Activated B cell treated with CpG ODN at 0.5 μM for 24 hours (primary cell): ENCODE data around the gene ZNF784. TPM values are rescaled to one million over a fixed set of nuclear protein-coding genes. Genes with fewer than 3 reads are reported as not detected.
A peak's percentile ranks its signal among the peaks of the same experiment; 100 is the strongest.
"Not testable (repeated sequence)": the region's sequence is repeated elsewhere in the genome, so short reads cannot be mapped to it uniquely, and the experiment has no call there.

ENCODE experiments used
- ATAC-seq: fragments of 200-7000 bp; cut with Tn5 transposase; one replicate; pipeline ENCODE4 v1.10.0; 2021; ENCODE audit warnings: low read depth, mild to moderate bottlenecking, moderate library complexity
- CTCF ChIA-PET: fragments of 350-600 bp; sonication (Branson Sonifier 250); formaldehyde crosslinking; loops from one replicate; lab custom pipeline; 2021; ENCODE audit warnings: antibody characterized with exemption; lab: Charles Lee
- POLR2A ChIA-PET: fragments of 350-600 bp; sonication (Branson Sonifier 250); formaldehyde crosslinking; loops from one replicate; lab custom pipeline; 2021; ENCODE audit warnings: antibody characterized with exemption; lab: Charles Lee
- DNase-seq: peaks from one replicate; pipeline ENCODE4 v3.0.0; 2022
- H3K27ac Mint-ChIP-seq: one replicate; pipeline ENCODE4 v1.8.0; 2020; ENCODE audit warnings: mixed read lengths
- H3K27me3 Mint-ChIP-seq: one replicate; pipeline ENCODE4 v1.8.0; 2021; ENCODE audit warnings: mixed read lengths
- H3K36me3 Mint-ChIP-seq: one replicate; pipeline ENCODE4 v1.8.0; 2021; ENCODE audit warnings: low read depth, mixed read lengths
- H3K4me1 Mint-ChIP-seq: one replicate; pipeline ENCODE4 v1.8.0; 2021; ENCODE audit warnings: mixed read lengths
- H3K4me3 Mint-ChIP-seq: one replicate; pipeline ENCODE4 v1.8.0; 2020; ENCODE audit warnings: mild to moderate bottlenecking, mixed read lengths
- H3K9me3 Mint-ChIP-seq: one replicate; pipeline ENCODE4 v1.8.0; 2020; ENCODE audit warnings: mixed read lengths
- CTCF ChIP-seq: fragments of 200-600 bp; IDR thresholded peaks from one replicate; pipeline ENCODE4 v1.8.0; 2022; ENCODE audit warnings: antibody characterized with exemption, mild to moderate bottlenecking
- intact Hi-C: fragments of 100-400 bp; cut with micrococcal nuclease; formaldehyde crosslinking; loops from one replicate; pipeline ENCODE4 v1.15.1; 2024
- total RNA-seq: library from RNA; stranded (reverse); gene quantifications from 2 replicates; pipeline ENCODE4 v1.2.3, GENCODE V29; 2022

The ZNF784 gene
- total RNA-seq, 1 donor from 2014 or later, result 8.9 TPM

- peak overlapping the region; percentile 85 for H3K4me3 Mint-ChIP-seq
- POLR2A ChIA-PET, result interaction anchor here (0.6 to 5.7 kb wide), 8 partner anchors 12 to 258 kb away, joined by 3 to 42 read pairs (median 4); partner anchors contain the start of genes FIZ1, U2AF2, ZNF524 and ZNF784
- DNase-seq (peak; percentile 89), ATAC-seq (peak; percentile 96)
- CTCF ChIA-PET, result interaction anchor here (1.0 to 1.4 kb wide), 2 partner anchors 46 to 83 kb away, joined by 4 to 5 read pairs; no protein-coding TSS in a partner anchor
- no peaks in the 10 kb centered on the region for H3K9me3 Mint-ChIP-seq
- no peak for TF ChIP-seq CTCF
- no peaks in the 10 kb centered on the region for H3K27me3 Mint-ChIP-seq
- H3K36me3 Mint-ChIP-seq, result peaks cover 4% of the 10 kb centered on the region
- H3K27ac Mint-ChIP-seq, result peak overlapping the region; percentile 72
- H3K4me1 Mint-ChIP-seq, result peaks cover 29% of the 10 kb centered on the region
- intact Hi-C loops, result loop anchor here (1.0 to 2.0 kb wide), 4 partner anchors 12 to 70 kb away; partner anchors contain the start of genes FIZ1, ZNF784 and ZNF865
These were observed 37.2 kb downstream of the ZNF784 start for GRCh38 chr19:55586976-55587668.

GRCh38 chr19:55585658-55586339, 38.6 kb downstream of the ZNF784 start:
- Mint-ChIP-seq H3K27me3 (no peaks in the 10 kb centered on the region), H3K4me3 (peak overlapping the region; percentile 85), H3K27ac (peak overlapping the region; percentile 10), H3K9me3 (no peaks in the 10 kb centered on the region), H3K36me3 (no peaks in the 10 kb centered on the region), H3K4me1 (peaks cover 41% of the 10 kb centered on the region)
- intact Hi-C loops, result loop anchor here (2.0 kb wide), 1 partner anchor 69 kb away; no protein-coding TSS in a partner anchor
- ChIA-PET CTCF (interaction anchor here (0.8 kb wide), 1 partner anchor 47 kb away, joined by 3 read pairs; no protein-coding TSS in a partner anchor), POLR2A (interaction anchor here (0.6 to 5.7 kb wide), 5 partner anchors 14 to 1247 kb away, joined by 3 to 42 read pairs (median 3); partner anchors contain the start of genes FIZ1 and ZNF524)
- DNase-seq (peak; percentile 44), ATAC-seq (peak; percentile 53)
- no peak for TF ChIP-seq CTCF

GRCh38 chr19:55584871-55585270, 39.5 kb downstream of the ZNF784 start:
- peaks cover 3% of the 10 kb centered on the region for H3K36me3 Mint-ChIP-seq
- no peak overlapping the region for H3K4me3 Mint-ChIP-seq
- H3K4me1 Mint-ChIP-seq, result peaks cover 45% of the 10 kb centered on the region
- DNase-seq (no peak), ATAC-seq (no peak)
- H3K9me3 Mint-ChIP-seq, result no peaks in the 10 kb centered on the region
- TF ChIP-seq CTCF, result no peak
- no peak overlapping the region for H3K27ac Mint-ChIP-seq
- intact Hi-C loops, result no loop called here
- CTCF ChIA-PET, result interaction anchor here (0.9 kb wide), 1 partner anchor 81 kb away, joined by 3 read pairs; no protein-coding TSS in a partner anchor
- no peaks in the 10 kb centered on the region for H3K27me3 Mint-ChIP-seq
- POLR2A ChIA-PET, result interaction anchor here (1.1 to 5.7 kb wide), 2 partner anchors 15 to 50 kb away, joined by 4 to 42 read pairs; partner anchors contain the start of genes FIZ1 and ZNF524

- POLR2A ChIA-PET, result interaction anchor here (1.1 to 5.7 kb wide), 2 partner anchors 16 to 51 kb away, joined by 4 to 42 read pairs; partner anchors contain the start of genes FIZ1 and ZNF524
- DNase-seq, CTCF ChIA-PET: not testable (repeated sequence)
These were observed 40.5 kb downstream of the ZNF784 start for GRCh38 chr19:55583897-55584296.

GRCh38 chr19:55582284-55582683, 42.1 kb downstream of the ZNF784 start:
- intact Hi-C loops, ATAC-seq, CTCF ChIA-PET, DNase-seq, H3K27me3 Mint-ChIP-seq, H3K9me3 Mint-ChIP-seq: not testable (repeated sequence)
- peak overlapping the region; percentile 84 for H3K4me3 Mint-ChIP-seq
- peaks cover 11% of the 10 kb centered on the region for H3K36me3 Mint-ChIP-seq
- H3K4me1 Mint-ChIP-seq, result peaks cover 44% of the 10 kb centered on the region
- POLR2A ChIA-PET, result interaction anchor here (1.0 to 2.5 kb wide), 2 partner anchors 17 to 72 kb away, joined by 3 to 15 read pairs; partner anchors contain the start of genes FIZ1, U2AF2 and ZNF524
- peak overlapping the region; percentile 7 for H3K27ac Mint-ChIP-seq

More at GRCh38 chr19:55583897-55584296, 40.5 kb downstream of the ZNF784 start:
- intact Hi-C loops, H3K4me3 Mint-ChIP-seq, H3K9me3 Mint-ChIP-seq, H3K36me3 Mint-ChIP-seq, ATAC-seq, H3K27me3 Mint-ChIP-seq, H3K27ac Mint-ChIP-seq: not testable (repeated sequence)
- peaks cover 47% of the 10 kb centered on the region for H3K4me1 Mint-ChIP-seq
